Measurements from ENCODE around the gene EPS8L1.

EPS8L1 gene

DNA sequence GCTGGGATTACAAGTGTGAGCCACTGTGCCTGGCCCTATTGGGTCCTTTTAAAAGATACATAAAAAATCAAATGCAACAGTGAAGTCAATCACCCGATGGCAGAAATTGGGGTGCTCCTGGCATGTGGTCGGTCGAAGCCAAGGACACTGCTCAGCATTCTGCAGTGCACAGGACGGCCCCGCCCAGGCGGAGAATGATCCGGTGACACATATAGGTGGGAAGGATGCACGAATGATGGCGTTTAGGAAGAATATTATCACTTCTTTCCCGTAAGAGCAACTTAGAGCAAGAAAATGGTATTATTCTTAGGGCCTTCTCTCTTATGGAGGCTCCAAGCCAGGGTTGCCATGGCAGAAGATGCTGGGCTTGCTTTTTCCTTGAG, 34.4 kb upstream of the EPS8L1 start:
- Histone ChIP-seq H3K9me3 (ENCODE audit: control insufficient read depth, insufficient read depth, low read depth, low read length) (no peaks in the 10 kb centered on the region), H3K27me3 (ENCODE audit: control insufficient read depth, insufficient read depth, low read length) (no peaks in the 10 kb centered on the region), H3K36me3 (ENCODE audit: control insufficient read depth, insufficient read depth, low read length) (peaks cover 49% of the 10 kb centered on the region), H3K9ac (ENCODE audit: low read length) (no peak overlapping the region), H3K4me1 (ENCODE audit: control insufficient read depth, insufficient read depth, low read length) (no peaks in the 10 kb centered on the region), H3K27ac (ENCODE audit: low read depth, low read length) (no peak overlapping the region), H3K4me3 (ENCODE audit: low read depth, low read length) (no peak overlapping the region)

DNA sequence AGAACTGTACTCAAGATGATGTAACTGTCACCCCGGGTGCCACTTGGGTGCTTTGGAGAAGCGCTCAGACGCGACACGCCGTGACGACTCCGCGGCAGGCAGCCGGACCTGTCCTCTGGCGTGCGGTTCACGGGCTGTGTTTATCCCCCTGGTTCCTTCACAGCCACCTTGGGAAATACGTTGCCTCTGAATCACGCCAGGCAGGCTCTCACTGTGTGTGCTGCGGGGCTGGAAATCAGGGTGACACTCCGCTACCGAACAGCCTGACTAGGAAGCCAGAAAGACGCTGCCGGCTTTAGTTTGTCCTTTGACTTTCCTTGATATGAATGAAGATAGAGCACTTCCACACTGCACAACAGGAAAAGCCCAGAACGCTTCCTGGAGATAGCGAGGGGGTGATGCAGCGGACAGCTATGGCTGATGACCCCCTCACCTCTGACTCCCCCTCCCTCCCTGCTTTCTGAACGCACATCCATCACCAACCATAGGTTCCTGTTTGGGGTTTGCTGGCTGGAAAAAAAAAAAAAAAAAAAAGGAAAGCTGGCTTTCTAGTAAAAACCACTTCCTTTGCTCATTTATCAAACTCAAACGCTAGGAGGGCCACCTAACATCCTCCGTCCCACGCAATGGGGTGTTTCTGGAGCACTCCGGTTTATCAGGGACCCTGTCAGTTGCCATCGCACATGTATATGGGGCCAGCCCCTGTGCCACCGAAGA, 33.9 kb upstream of the EPS8L1 start:
- Histone ChIP-seq H3K4me3 (ENCODE audit: low read depth, low read length) (no peak overlapping the region), H3K9ac (ENCODE audit: low read length) (no peak overlapping the region), H3K27ac (ENCODE audit: low read depth, low read length) (no peak overlapping the region)

DNA sequence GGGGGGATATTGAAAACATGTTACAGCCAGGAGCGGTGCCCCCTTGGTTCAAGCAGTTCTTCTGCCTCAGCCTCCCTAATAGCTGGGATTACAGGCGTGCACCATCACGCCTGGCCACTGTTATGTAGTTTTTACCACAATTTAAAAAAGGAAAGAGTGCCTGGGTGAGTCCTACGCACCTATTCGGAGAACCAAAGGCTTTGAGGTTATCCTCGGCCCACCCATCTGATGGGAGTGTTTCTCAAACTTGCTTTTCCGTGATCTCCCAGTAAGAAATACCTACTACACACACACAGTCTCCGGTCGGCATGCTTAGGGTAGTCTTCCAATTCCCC, 33.4 kb upstream of the EPS8L1 start:
- H3K9ac ChIP-seq (ENCODE audit: low read length): no peak overlapping the region
- no peaks in the 10 kb centered on the region for H3K9me3 ChIP-seq (ENCODE audit: control insufficient read depth, insufficient read depth, low read depth, low read length)
- H3K4me3 ChIP-seq (ENCODE audit: low read depth, low read length): no peak overlapping the region
- peaks cover 60% of the 10 kb centered on the region for H3K36me3 ChIP-seq (ENCODE audit: control insufficient read depth, insufficient read depth, low read length)
- no peaks in the 10 kb centered on the region for H3K4me1 ChIP-seq (ENCODE audit: control insufficient read depth, insufficient read depth, low read length)
- H3K27me3 ChIP-seq (ENCODE audit: control insufficient read depth, insufficient read depth, low read length): no peaks in the 10 kb centered on the region
- no peak overlapping the region for H3K27ac ChIP-seq (ENCODE audit: low read depth, low read length)

More for the DNA sequence above, 33.9 kb upstream of the EPS8L1 start:
- Histone ChIP-seq H3K27me3 (ENCODE audit: control insufficient read depth, insufficient read depth, low read length) (no peaks in the 10 kb centered on the region), H3K4me1 (ENCODE audit: control insufficient read depth, insufficient read depth, low read length) (no peaks in the 10 kb centered on the region), H3K36me3 (ENCODE audit: control insufficient read depth, insufficient read depth, low read length) (peaks cover 55% of the 10 kb centered on the region), H3K9me3 (ENCODE audit: control insufficient read depth, insufficient read depth, low read depth, low read length) (no peaks in the 10 kb centered on the region)

DNA sequence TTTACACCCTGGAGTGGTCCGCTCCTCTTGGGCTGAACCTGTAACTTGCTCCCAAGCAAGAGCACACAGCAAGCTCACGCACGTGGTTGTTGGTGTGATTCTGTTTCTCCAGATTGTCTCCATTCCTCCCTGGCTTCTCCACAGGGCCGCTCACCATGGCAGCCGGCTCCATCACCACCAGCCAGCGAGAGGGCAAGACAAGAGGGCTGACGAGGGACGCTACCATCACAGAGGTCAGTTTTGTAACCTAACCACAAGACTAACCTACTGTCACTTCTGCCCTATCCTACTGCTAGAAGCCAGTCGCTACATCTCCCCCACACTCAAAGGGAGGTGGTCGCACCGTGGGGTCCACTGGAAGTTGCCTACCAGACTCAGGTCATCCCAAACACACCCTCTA, 33.0 kb upstream of the EPS8L1 start:
- Histone ChIP-seq H3K27ac (ENCODE audit: low read depth, low read length) (no peak overlapping the region), H3K9ac (ENCODE audit: low read length) (no peak overlapping the region), H3K4me3 (ENCODE audit: low read depth, low read length) (no peak overlapping the region), H3K4me1 (ENCODE audit: control insufficient read depth, insufficient read depth, low read length) (no peaks in the 10 kb centered on the region), H3K9me3 (ENCODE audit: control insufficient read depth, insufficient read depth, low read depth, low read length) (no peaks in the 10 kb centered on the region), H3K27me3 (ENCODE audit: control insufficient read depth, insufficient read depth, low read length) (no peaks in the 10 kb centered on the region), H3K36me3 (ENCODE audit: control insufficient read depth, insufficient read depth, low read length) (peaks cover 64% of the 10 kb centered on the region)

- H3K4me1 ChIP-seq (ENCODE audit: control insufficient read depth, insufficient read depth, low read length): no peaks in the 10 kb centered on the region
- peaks cover 73% of the 10 kb centered on the region for H3K36me3 ChIP-seq (ENCODE audit: control insufficient read depth, insufficient read depth, low read length)
- no peak overlapping the region for H3K4me3 ChIP-seq (ENCODE audit: low read depth, low read length)
- no peaks in the 10 kb centered on the region for H3K27me3 ChIP-seq (ENCODE audit: control insufficient read depth, insufficient read depth, low read length)
- H3K9ac ChIP-seq (ENCODE audit: low read length): no peak overlapping the region
- no peaks in the 10 kb centered on the region for H3K9me3 ChIP-seq (ENCODE audit: control insufficient read depth, insufficient read depth, low read depth, low read length)
- no peak overlapping the region for H3K27ac ChIP-seq (ENCODE audit: low read depth, low read length)
Observed at GRCh38 chr19:55044286-55044685, 31.4 kb upstream of the EPS8L1 start.

- Histone ChIP-seq H3K9me3 (ENCODE audit: control insufficient read depth, insufficient read depth, low read depth, low read length) (no peaks in the 10 kb centered on the region), H3K4me1 (ENCODE audit: control insufficient read depth, insufficient read depth, low read length) (no peaks in the 10 kb centered on the region), H3K4me3 (ENCODE audit: low read depth, low read length) (no peak overlapping the region), H3K9ac (ENCODE audit: low read length) (no peak overlapping the region), H3K27me3 (ENCODE audit: control insufficient read depth, insufficient read depth, low read length) (no peaks in the 10 kb centered on the region), H3K27ac (ENCODE audit: low read depth, low read length) (no peak overlapping the region; the same call in 1 of the 2 replicates), H3K36me3 (ENCODE audit: control insufficient read depth, insufficient read depth, low read length) (peaks cover 81% of the 10 kb centered on the region)
Observed at GRCh38 chr19:55044771-55045716, 30.6 kb upstream of the EPS8L1 start.

- Histone ChIP-seq H3K4me3 (ENCODE audit: low read depth, low read length) (no peak overlapping the region), H3K9me3 (ENCODE audit: control insufficient read depth, insufficient read depth, low read depth, low read length) (no peaks in the 10 kb centered on the region), H3K9ac (ENCODE audit: low read length) (no peak overlapping the region), H3K27ac (ENCODE audit: low read depth, low read length) (no peak overlapping the region), H3K4me1 (ENCODE audit: control insufficient read depth, insufficient read depth, low read length) (no peaks in the 10 kb centered on the region), H3K27me3 (ENCODE audit: control insufficient read depth, insufficient read depth, low read length) (no peaks in the 10 kb centered on the region), H3K36me3 (ENCODE audit: control insufficient read depth, insufficient read depth, low read length) (peaks cover 86% of the 10 kb centered on the region)
Observed at GRCh38 chr19:55046975-55047622, 28.6 kb upstream of the EPS8L1 start.

- Histone ChIP-seq H3K27me3 (ENCODE audit: control insufficient read depth, insufficient read depth, low read length) (no peaks in the 10 kb centered on the region), H3K27ac (ENCODE audit: low read depth, low read length) (no peak overlapping the region), H3K36me3 (ENCODE audit: control insufficient read depth, insufficient read depth, low read length) (peaks cover 80% of the 10 kb centered on the region), H3K9me3 (ENCODE audit: control insufficient read depth, insufficient read depth, low read depth, low read length) (no peaks in the 10 kb centered on the region), H3K4me1 (ENCODE audit: control insufficient read depth, insufficient read depth, low read length) (no peaks in the 10 kb centered on the region), H3K4me3 (ENCODE audit: low read depth, low read length) (no peak overlapping the region), H3K9ac (ENCODE audit: low read length) (no peak overlapping the region)
Observed at GRCh38 chr19:55047951-55048350, 27.7 kb upstream of the EPS8L1 start.

DNA sequence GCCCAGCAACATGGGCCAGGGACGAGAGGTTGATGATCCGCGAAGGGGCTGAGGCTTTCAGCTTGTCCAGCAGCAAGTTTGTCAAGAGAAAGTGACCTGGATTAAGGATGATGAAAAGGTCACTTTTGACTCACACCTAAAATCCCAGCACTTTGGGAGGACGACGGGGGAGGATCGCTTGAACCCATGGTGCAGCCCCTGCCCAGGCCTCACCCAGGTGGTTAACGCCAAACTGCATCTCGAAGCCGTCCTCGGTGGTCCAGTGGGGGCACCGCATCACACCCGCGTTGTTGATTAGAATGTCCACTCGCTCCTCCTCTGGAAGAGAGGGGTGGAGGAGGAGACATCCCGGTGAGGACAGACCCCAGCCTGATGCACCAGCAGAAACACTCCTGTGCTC, 27.2 kb upstream of the EPS8L1 start:
- Histone ChIP-seq H3K36me3 (ENCODE audit: control insufficient read depth, insufficient read depth, low read length) (peaks cover 78% of the 10 kb centered on the region), H3K4me1 (ENCODE audit: control insufficient read depth, insufficient read depth, low read length) (no peaks in the 10 kb centered on the region), H3K4me3 (ENCODE audit: low read depth, low read length) (no peak overlapping the region), H3K9ac (ENCODE audit: low read length) (no peak overlapping the region), H3K9me3 (ENCODE audit: control insufficient read depth, insufficient read depth, low read depth, low read length) (no peaks in the 10 kb centered on the region), H3K27ac (ENCODE audit: low read depth, low read length) (no peak overlapping the region), H3K27me3 (ENCODE audit: control insufficient read depth, insufficient read depth, low read length) (no peaks in the 10 kb centered on the region)

- H3K27me3 ChIP-seq (ENCODE audit: control insufficient read depth, insufficient read depth, low read length): no peaks in the 10 kb centered on the region
- H3K4me3 ChIP-seq (ENCODE audit: low read depth, low read length): no peak overlapping the region
- peaks cover 79% of the 10 kb centered on the region for H3K36me3 ChIP-seq (ENCODE audit: control insufficient read depth, insufficient read depth, low read length)
- H3K9ac ChIP-seq (ENCODE audit: low read length): no peak overlapping the region
- no peaks in the 10 kb centered on the region for H3K9me3 ChIP-seq (ENCODE audit: control insufficient read depth, insufficient read depth, low read depth, low read length)
- no peaks in the 10 kb centered on the region for H3K4me1 ChIP-seq (ENCODE audit: control insufficient read depth, insufficient read depth, low read length)
- H3K27ac ChIP-seq (ENCODE audit: low read depth, low read length): no peak overlapping the region
Observed at GRCh38 chr19:55050749-55051532, 24.7 kb upstream of the EPS8L1 start.

Measured in HUES6 (cell line).